H9 (cell line): ENCODE data around the gene PTCHD1. TPM values are rescaled to one million over a fixed set of nuclear protein-coding genes. Genes with fewer than 3 reads are reported as not detected.

Experiments
- DNase-seq: peaks from one replicate; pipeline ENCODE4 v3.0.0-alpha.2; 2017
- H2AFZ ChIP-seq: one replicate; pipeline ENCODE4 v1.6.1; 2013; ENCODE audit warnings: mild to moderate bottlenecking, low read length, control low read depth, moderate library complexity
- H2AK5ac ChIP-seq: 2 replicates; pipeline ENCODE4 v1.6.1; 2013; ENCODE audit warnings: low read length, control low read depth, mixed read lengths; ENCODE audit not compliant: insufficient read length
- H2BK120ac ChIP-seq: one replicate; pipeline ENCODE4 v1.6.1; 2013; ENCODE audit warnings: low read depth, mild to moderate bottlenecking, low read length, control low read depth, inconsistent platforms; ENCODE audit not compliant: poor library complexity, severe bottlenecking
- H2BK12ac ChIP-seq: 2 replicates; pipeline ENCODE4 v1.6.1; 2013; ENCODE audit warnings: low read length, control low read depth, mixed read lengths, low read depth; ENCODE audit not compliant: insufficient read length
- H2BK15ac ChIP-seq: 2 replicates; pipeline ENCODE4 v1.6.1; 2013; ENCODE audit warnings: low read depth, low read length, control low read depth
- H2BK20ac ChIP-seq: one replicate; pipeline ENCODE4 v1.6.1; 2013; ENCODE audit warnings: low read depth, mild to moderate bottlenecking, low read length, control low read depth, inconsistent platforms; ENCODE audit not compliant: poor library complexity, severe bottlenecking
- H2BK5ac ChIP-seq: 2 replicates; pipeline ENCODE4 v1.6.1; 2013; ENCODE audit warnings: low read length, control low read depth, mixed read lengths; ENCODE audit not compliant: insufficient read length
- H3K14ac ChIP-seq: 2 replicates; pipeline ENCODE4 v1.6.1; 2013; ENCODE audit warnings: low read length, control low read depth; ENCODE audit not compliant: insufficient read depth
- H3K18ac ChIP-seq: 2 replicates; pipeline ENCODE4 v1.6.1; 2013; ENCODE audit warnings: low read depth, mild to moderate bottlenecking, mixed read lengths, low read length, control low read depth; ENCODE audit not compliant: insufficient read length
- H3K23ac ChIP-seq: 2 replicates; pipeline ENCODE4 v1.6.1; 2013; ENCODE audit warnings: low read length, control low read depth, mixed read lengths, low read depth; ENCODE audit not compliant: insufficient read length
- H3K23me2 ChIP-seq: 2 replicates; pipeline ENCODE4 v1.6.1; 2013; ENCODE audit warnings: low read depth, mild to moderate bottlenecking, mixed read lengths, low read length, control low read depth; ENCODE audit not compliant: insufficient read length, poor library complexity, severe bottlenecking
- H3K27ac ChIP-seq: 2 replicates; pipeline ENCODE4 v1.5.1; 2013; ENCODE audit warnings: low read length, control low read depth, mixed read lengths, low read depth; ENCODE audit not compliant: insufficient read length
- H3K27me3 ChIP-seq: 2 replicates; pipeline ENCODE4 v1.6.1; 2013; ENCODE audit warnings: low read length, control low read depth, inconsistent platforms; ENCODE audit not compliant: insufficient read depth
- H3K4ac ChIP-seq: 2 replicates; pipeline ENCODE4 v1.6.1; 2013; ENCODE audit warnings: low read depth, mild to moderate bottlenecking, control low read depth, inconsistent platforms, low read length, moderate library complexity
- H3K4me1 ChIP-seq: 2 replicates; pipeline ENCODE4 v1.6.1; 2013; ENCODE audit warnings: low read length, control low read depth, inconsistent platforms; ENCODE audit not compliant: insufficient read depth
- H3K4me2 ChIP-seq: 2 replicates; pipeline ENCODE4 v1.6.1; 2013; ENCODE audit warnings: low read length, control low read depth, mixed read lengths; ENCODE audit not compliant: insufficient read length, insufficient read depth
- H3K56ac ChIP-seq: 2 replicates; pipeline ENCODE4 v1.6.1; 2013; ENCODE audit warnings: low read depth, mild to moderate bottlenecking, mixed read lengths, low read length, control low read depth; ENCODE audit not compliant: insufficient read length
- H3K79me1 ChIP-seq: 2 replicates; pipeline ENCODE4 v1.6.1; 2013; ENCODE audit warnings: low read depth, mild to moderate bottlenecking, moderate library complexity, low read length, control low read depth, inconsistent platforms; ENCODE audit not compliant: insufficient read depth, poor library complexity, severe bottlenecking
- H3K79me2 ChIP-seq: 2 replicates; pipeline ENCODE4 v1.6.1; 2013; ENCODE audit warnings: low read length, control low read depth, inconsistent platforms; ENCODE audit not compliant: insufficient read depth
- H3K9ac ChIP-seq: 2 replicates; pipeline ENCODE4 v1.6.1; 2013; ENCODE audit warnings: low read length, control low read depth, mixed read lengths; ENCODE audit not compliant: insufficient read length; ENCODE audit errors: extremely low read depth
- H3K9me3 ChIP-seq: one replicate; pipeline ENCODE4 v1.6.1; 2013; ENCODE audit warnings: low read depth, low read length, inconsistent platforms; ENCODE audit not compliant: control insufficient read depth
- H3T11ph ChIP-seq: one replicate; pipeline ENCODE4 v1.6.1; 2013; ENCODE audit warnings: mild to moderate bottlenecking, low read length, control low read depth, inconsistent platforms
- H4K20me1 ChIP-seq: one replicate; pipeline ENCODE4 v1.6.1; 2013; ENCODE audit not compliant: control insufficient read depth, insufficient read length, insufficient read depth
- H4K5ac ChIP-seq: 2 replicates; pipeline ENCODE4 v1.6.1; 2013; ENCODE audit warnings: low read depth, mild to moderate bottlenecking, mixed read lengths, low read length, control low read depth; ENCODE audit not compliant: insufficient read length
- H4K8ac ChIP-seq: replicated peaks from 2 replicates; pipeline ENCODE4 v1.6.1; 2013; ENCODE audit warnings: low read length, control low read depth, mixed read lengths, low read depth; ENCODE audit not compliant: insufficient read length
- H4K91ac ChIP-seq: 2 replicates; pipeline ENCODE4 v1.6.1; 2013; ENCODE audit warnings: low read depth, mild to moderate bottlenecking, moderate library complexity, mixed read lengths, low read length, control low read depth; ENCODE audit not compliant: insufficient read length
- H3K27ac Mint-ChIP-seq, 3 experiments: 2 replicates in 2 of 3; 3 replicates in 1 of 3; pipeline ENCODE4 v1.8.0; 2020 to 2021; ENCODE audit warnings: mixed read lengths in 3 of 3, mild to moderate bottlenecking in 1 of 3, moderate library complexity in 1 of 3
- H3K27me3 Mint-ChIP-seq: 2 replicates; pipeline ENCODE4 v1.8.0; 2021; ENCODE audit warnings: low read depth, mild to moderate bottlenecking, moderate library complexity, mixed read lengths
- H3K36me3 Mint-ChIP-seq, 3 experiments: 2 replicates in 2 of 3; 3 replicates in 1 of 3; pipeline ENCODE4 v1.8.0; 2020 to 2021; ENCODE audit warnings: low read depth in 3 of 3, mixed read lengths in 3 of 3; ENCODE audit not compliant: insufficient read depth in 1 of 3
- H3K4me1 Mint-ChIP-seq, 2 experiments: 2 replicates each; pipeline ENCODE4 v1.8.0; 2020; ENCODE audit warnings: mixed read lengths in 2 of 2
- H3K4me3 Mint-ChIP-seq, 2 experiments: 2 replicates in 1 of 2; 3 replicates in 1 of 2; pipeline ENCODE4 v1.8.0; 2020 to 2021; ENCODE audit warnings: mild to moderate bottlenecking in 2 of 2, mixed read lengths in 2 of 2, moderate library complexity in 1 of 2
- H3K9me3 Mint-ChIP-seq, 2 experiments: 2 replicates in 1 of 2; 3 replicates in 1 of 2; pipeline ENCODE4 v1.8.0; 2020; ENCODE audit warnings: mild to moderate bottlenecking in 2 of 2, mixed read lengths in 2 of 2, moderate library complexity in 1 of 2
- CTCF ChIP-seq: fragments of 200-600 bp; sonication (generic); conservative IDR thresholded peaks from 3 replicates; pipeline ENCODE4 v1.8.0; 2021; ENCODE audit warnings: antibody characterized with exemption, mild to moderate bottlenecking
- WGBS: extraction: QIAGEN DNeasy Blood & Tissue Kit; methylation state at CpG from one replicate; pipeline ENCODE4 v1.1.7; 2013; ENCODE audit warnings: missing lambda C conversion rate, low lambda C conversion rate, mixed read lengths; ENCODE audit not compliant: insufficient read length; ENCODE audit errors: extremely low coverage; 5-methylcytosine and 5-hydroxymethylcytosine counted together
- total RNA-seq: library from RNA; stranded (reverse); gene quantifications from 2 replicates; pipeline ENCODE4 v1.2.1, GENCODE V29; 2021

PTCHD1 gene
- total RNA-seq, 1 experiment from 2014 or later = 1.4 TPM

- Histone ChIP-seq H3K23ac (no peak overlapping the region), H4K91ac (no peak overlapping the region), H3K9me3 (no peaks in the 10 kb centered on the region), H3K4me2 (no peak overlapping the region), H3K27ac (no peak overlapping the region), H3K23me2 (no peaks in the 10 kb centered on the region), H2AFZ (no peak overlapping the region), H3T11ph (no peak overlapping the region), H3K79me2 (no peaks in the 10 kb centered on the region), H3K14ac (no peak overlapping the region), H3K56ac (no peak overlapping the region), H3K18ac (no peak overlapping the region), H4K8ac (no peak overlapping the region), H3K9ac (no peak overlapping the region), H2BK20ac (no peak overlapping the region), H2BK120ac (no peak overlapping the region), H3K27me3 (no peaks in the 10 kb centered on the region), H2BK5ac (no peak overlapping the region), H2BK12ac (no peak overlapping the region), H3K4me1 (peaks cover 7% of the 10 kb centered on the region; the same call in 1 of the 2 replicates), H3K4ac (no peak overlapping the region), H2AK5ac (peak overlapping the region; percentile 17), H4K20me1 (no peaks in the 10 kb centered on the region), H2BK15ac (no peak overlapping the region; the same call in 1 of the 2 replicates), H3K79me1 (no peaks in the 10 kb centered on the region), H4K5ac (no peak overlapping the region)
- Mint-ChIP-seq H3K9me3 (no peaks in the 10 kb centered on the region; a peak in 2 of 5 replicates), H3K4me3 (no peak overlapping the region), H3K27me3 (no peaks in the 10 kb centered on the region), H3K4me1 (peaks cover 44 to 50% of the 10 kb centered on the region in 2 experiments), H3K27ac (peak overlapping the region; percentile 60 to 89 (median 67); a peak in 6 of 7 replicates), H3K36me3 (peaks cover 4 to 12% (median 10%) of the 10 kb centered on the region in 3 experiments)
- WGBS = no CpG with 5 or more reads among the region's 19 CpGs
- no peak for DNase-seq
- no peak for TF ChIP-seq CTCF
Measured at GRCh38 chrX:23381099-23382087, 46.7 kb downstream of the PTCHD1 start.
